Measurements from ENCODE around the gene FATE1. TPM values are rescaled to one million over a fixed set of nuclear protein-coding genes. Genes with fewer than 3 reads are reported as not detected.

The FATE1 gene
- total RNA-seq, 1 donor from 2014 or later = 0.29 TPM

GRCh38 chrX:151763711-151764110, 47.9 kb downstream of the FATE1 start:
- DNase-seq (ENCODE audit: extremely low spot score, unreplicated experiment) = peak; percentile 48
- TF ChIP-seq CTCF (conservative IDR thresholded peaks at IDR 0.05) = no peak
- H3K4me1 Mint-ChIP-seq (ENCODE audit: unreplicated experiment) = no peaks in the 10 kb centered on the region
- H3K27me3 Mint-ChIP-seq = no peaks in the 10 kb centered on the region
- no peak overlapping the region for H3K27ac Mint-ChIP-seq
- no peaks in the 10 kb centered on the region for H3K9me3 Mint-ChIP-seq
- no peak overlapping the region for H3K4me3 Mint-ChIP-seq
- H3K36me3 Mint-ChIP-seq = no peaks in the 10 kb centered on the region

- Mint-ChIP-seq H3K27me3 (no peaks in the 10 kb centered on the region), H3K9me3 (no peaks in the 10 kb centered on the region), H3K36me3 (no peaks in the 10 kb centered on the region), H3K27ac (no peak overlapping the region), H3K4me1 (ENCODE audit: unreplicated experiment) (no peaks in the 10 kb centered on the region), H3K4me3 (no peak overlapping the region)
- DNase-seq (ENCODE audit: extremely low spot score, unreplicated experiment) = peak; percentile 13
- TF ChIP-seq CTCF (conservative IDR thresholded peaks at IDR 0.05) = no peak
These were observed 49.2 kb downstream of the FATE1 start for GRCh38 chrX:151765026-151765425.

DNA sequence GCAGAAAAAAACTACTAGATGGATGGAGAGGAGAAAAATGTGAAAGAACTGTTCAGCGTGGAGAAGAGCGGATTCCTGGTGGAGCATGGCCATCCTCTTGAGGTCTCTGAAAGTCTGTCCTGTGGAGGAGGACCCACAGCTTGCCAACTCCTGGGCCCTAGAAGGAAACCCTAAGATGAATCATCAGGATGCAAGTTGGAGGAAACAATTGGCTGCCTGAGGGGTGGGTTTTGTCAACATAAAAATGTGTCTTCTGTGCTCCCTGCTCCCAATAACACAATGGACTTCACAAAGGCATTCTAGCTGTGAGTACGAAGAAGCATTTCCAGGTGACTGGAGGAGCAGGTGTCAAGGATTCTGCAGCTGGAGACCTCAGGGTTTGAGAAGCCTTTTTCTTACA, 55.9 kb downstream of the FATE1 start:
- H3K4me3 Mint-ChIP-seq = no peak overlapping the region
- H3K4me1 Mint-ChIP-seq (ENCODE audit: unreplicated experiment) = no peaks in the 10 kb centered on the region
- no peaks in the 10 kb centered on the region for H3K27me3 Mint-ChIP-seq
- no peak for TF ChIP-seq CTCF (conservative IDR thresholded peaks at IDR 0.05)
- H3K27ac Mint-ChIP-seq = no peak overlapping the region
- peak; percentile 34 for DNase-seq (ENCODE audit: extremely low spot score, unreplicated experiment)
- no peaks in the 10 kb centered on the region for H3K9me3 Mint-ChIP-seq
- H3K36me3 Mint-ChIP-seq = no peaks in the 10 kb centered on the region

Other genes with a start within 250 kb of the FATE1 start
- gene PASD1, start 152.4 kb upstream of the FATE1 start, total RNA-seq (ENCODE audit: low replicate concordance) = not detected in 2 replicates
- 0.43 and 2.6 TPM in 2 replicates for gene PRRG3, start 20.6 kb upstream of the FATE1 start, total RNA-seq (ENCODE audit: low replicate concordance)
- not detected in 2 replicates for gene CNGA2, start 18.7 kb downstream of the FATE1 start, total RNA-seq (ENCODE audit: low replicate concordance)
- gene MAGEA4, start 196.9 kb downstream of the FATE1 start, total RNA-seq (ENCODE audit: low replicate concordance) = not detected in 2 replicates